ENCODE measurements around the gene MBD3.

- no peak for TF ChIP-seq NFRKB (IDR thresholded peaks at IDR 0.05)
- TF ChIP-seq SP1 (IDR thresholded peaks at IDR 0.05), result no peak
- no peak for TF ChIP-seq FOXM1 (IDR thresholded peaks at IDR 0.05; ENCODE audit: borderline replicate concordance)
- TF ChIP-seq BHLHE40 (IDR thresholded peaks at IDR 0.05; ENCODE audit: borderline replicate concordance), result no peak
Observed at GRCh38 chr19:1605236-1606137, 12.8 kb upstream of the MBD3 start, which contains the start of gene UQCR11.
